ENCODE results near the gene NCAPD2.
A peak's percentile ranks its signal among the peaks of the same experiment; 100 is the strongest.

NCAPD2 gene, protein sequence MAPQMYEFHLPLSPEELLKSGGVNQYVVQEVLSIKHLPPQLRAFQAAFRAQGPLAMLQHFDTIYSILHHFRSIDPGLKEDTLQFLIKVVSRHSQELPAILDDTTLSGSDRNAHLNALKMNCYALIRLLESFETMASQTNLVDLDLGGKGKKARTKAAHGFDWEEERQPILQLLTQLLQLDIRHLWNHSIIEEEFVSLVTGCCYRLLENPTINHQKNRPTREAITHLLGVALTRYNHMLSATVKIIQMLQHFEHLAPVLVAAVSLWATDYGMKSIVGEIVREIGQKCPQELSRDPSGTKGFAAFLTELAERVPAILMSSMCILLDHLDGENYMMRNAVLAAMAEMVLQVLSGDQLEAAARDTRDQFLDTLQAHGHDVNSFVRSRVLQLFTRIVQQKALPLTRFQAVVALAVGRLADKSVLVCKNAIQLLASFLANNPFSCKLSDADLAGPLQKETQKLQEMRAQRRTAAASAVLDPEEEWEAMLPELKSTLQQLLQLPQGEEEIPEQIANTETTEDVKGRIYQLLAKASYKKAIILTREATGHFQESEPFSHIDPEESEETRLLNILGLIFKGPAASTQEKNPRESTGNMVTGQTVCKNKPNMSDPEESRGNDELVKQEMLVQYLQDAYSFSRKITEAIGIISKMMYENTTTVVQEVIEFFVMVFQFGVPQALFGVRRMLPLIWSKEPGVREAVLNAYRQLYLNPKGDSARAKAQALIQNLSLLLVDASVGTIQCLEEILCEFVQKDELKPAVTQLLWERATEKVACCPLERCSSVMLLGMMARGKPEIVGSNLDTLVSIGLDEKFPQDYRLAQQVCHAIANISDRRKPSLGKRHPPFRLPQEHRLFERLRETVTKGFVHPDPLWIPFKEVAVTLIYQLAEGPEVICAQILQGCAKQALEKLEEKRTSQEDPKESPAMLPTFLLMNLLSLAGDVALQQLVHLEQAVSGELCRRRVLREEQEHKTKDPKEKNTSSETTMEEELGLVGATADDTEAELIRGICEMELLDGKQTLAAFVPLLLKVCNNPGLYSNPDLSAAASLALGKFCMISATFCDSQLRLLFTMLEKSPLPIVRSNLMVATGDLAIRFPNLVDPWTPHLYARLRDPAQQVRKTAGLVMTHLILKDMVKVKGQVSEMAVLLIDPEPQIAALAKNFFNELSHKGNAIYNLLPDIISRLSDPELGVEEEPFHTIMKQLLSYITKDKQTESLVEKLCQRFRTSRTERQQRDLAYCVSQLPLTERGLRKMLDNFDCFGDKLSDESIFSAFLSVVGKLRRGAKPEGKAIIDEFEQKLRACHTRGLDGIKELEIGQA (N-terminal part only)

DNA sequence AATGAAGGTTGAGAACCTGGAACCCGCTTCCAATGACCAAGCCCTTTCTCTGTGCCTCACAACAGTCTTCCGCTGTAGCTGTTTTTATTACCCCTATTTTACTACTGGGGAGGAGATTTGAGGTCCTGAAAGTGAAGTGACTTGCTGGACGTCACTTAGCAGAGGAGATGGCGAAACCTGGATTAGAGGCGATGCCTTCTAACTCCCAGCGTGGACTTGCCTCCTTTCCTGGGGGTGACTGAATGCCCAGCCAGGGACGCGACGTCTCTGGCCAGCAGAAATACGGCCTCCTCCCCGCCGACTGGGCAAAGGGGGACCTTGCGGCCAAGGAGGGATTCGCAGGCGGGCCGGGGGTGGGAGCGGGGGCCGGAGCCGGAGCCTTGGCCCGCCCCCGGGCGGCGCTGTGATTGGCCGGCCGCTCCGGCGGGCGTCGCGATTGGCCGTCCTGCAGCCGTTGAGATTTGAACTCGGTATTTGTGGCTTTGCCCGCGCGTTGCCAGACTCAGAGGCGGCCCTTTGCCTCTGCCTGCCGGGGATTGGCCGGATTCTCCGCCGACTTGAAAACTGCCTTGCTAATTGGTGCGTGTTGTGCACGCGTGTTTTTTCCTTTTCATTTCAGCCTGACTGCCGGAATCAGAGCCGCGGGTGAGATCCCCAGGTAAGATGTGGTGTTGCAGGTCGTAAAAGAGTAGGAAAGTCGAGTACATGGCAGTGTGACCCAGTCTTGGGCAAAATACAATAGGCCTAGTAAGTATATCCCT is at the start of gene NCAPD2:
Gene NCAPD2 (plus strand): TSS at position 606 of the 761 bp plus-strand sequence. CDS start 997 bp downstream, outside the sequence.
- no peak for TF ChIP-seq NFIC (IDR thresholded peaks at IDR 0.05)
- TF ChIP-seq TAF1 (IDR thresholded peaks at IDR 0.05; ENCODE audit: low read depth), result peak; percentile 80; the same call in 1 of the 2 replicates
- peak; percentile 29; the same call in 1 of the 2 replicates for TF ChIP-seq CREB1 (IDR thresholded peaks at IDR 0.05; ENCODE audit: low read depth)
- TF ChIP-seq, protein P1, sequence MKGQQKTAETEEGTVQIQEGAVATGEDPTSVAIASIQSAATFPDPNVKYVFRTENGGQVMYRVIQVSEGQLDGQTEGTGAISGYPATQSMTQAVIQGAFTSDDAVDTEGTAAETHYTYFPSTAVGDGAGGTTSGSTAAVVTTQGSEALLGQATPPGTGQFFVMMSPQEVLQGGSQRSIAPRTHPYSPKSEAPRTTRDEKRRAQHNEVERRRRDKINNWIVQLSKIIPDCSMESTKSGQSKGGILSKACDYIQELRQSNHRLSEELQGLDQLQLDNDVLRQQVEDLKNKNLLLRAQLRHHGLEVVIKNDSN (IDR thresholded peaks at IDR 0.05), result no peak
- TF ChIP-seq EGR1 (IDR thresholded peaks at IDR 0.05), result peak; percentile 61; the same call in 1 of the 2 replicates
- TF ChIP-seq TCF12 (IDR thresholded peaks at IDR 0.05; ENCODE audit: low read depth), result peak; percentile 36; the same call in 1 of the 2 replicates
- peak; percentile 53; the same call in 1 of the 2 replicates for TF ChIP-seq ZBTB7A (IDR thresholded peaks at IDR 0.05; ENCODE audit: low read depth)
- TF ChIP-seq TEAD4 (IDR thresholded peaks at IDR 0.05), result no peak; the same call in 1 of the 2 replicates
- TF ChIP-seq FOXM1 (IDR thresholded peaks at IDR 0.05; ENCODE audit: borderline replicate concordance, low read depth), result peak; percentile 95
- TF ChIP-seq, protein P2, sequence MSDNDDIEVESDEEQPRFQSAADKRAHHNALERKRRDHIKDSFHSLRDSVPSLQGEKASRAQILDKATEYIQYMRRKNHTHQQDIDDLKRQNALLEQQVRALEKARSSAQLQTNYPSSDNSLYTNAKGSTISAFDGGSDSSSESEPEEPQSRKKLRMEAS (IDR thresholded peaks at IDR 0.05), result peak; percentile 94

DNA sequence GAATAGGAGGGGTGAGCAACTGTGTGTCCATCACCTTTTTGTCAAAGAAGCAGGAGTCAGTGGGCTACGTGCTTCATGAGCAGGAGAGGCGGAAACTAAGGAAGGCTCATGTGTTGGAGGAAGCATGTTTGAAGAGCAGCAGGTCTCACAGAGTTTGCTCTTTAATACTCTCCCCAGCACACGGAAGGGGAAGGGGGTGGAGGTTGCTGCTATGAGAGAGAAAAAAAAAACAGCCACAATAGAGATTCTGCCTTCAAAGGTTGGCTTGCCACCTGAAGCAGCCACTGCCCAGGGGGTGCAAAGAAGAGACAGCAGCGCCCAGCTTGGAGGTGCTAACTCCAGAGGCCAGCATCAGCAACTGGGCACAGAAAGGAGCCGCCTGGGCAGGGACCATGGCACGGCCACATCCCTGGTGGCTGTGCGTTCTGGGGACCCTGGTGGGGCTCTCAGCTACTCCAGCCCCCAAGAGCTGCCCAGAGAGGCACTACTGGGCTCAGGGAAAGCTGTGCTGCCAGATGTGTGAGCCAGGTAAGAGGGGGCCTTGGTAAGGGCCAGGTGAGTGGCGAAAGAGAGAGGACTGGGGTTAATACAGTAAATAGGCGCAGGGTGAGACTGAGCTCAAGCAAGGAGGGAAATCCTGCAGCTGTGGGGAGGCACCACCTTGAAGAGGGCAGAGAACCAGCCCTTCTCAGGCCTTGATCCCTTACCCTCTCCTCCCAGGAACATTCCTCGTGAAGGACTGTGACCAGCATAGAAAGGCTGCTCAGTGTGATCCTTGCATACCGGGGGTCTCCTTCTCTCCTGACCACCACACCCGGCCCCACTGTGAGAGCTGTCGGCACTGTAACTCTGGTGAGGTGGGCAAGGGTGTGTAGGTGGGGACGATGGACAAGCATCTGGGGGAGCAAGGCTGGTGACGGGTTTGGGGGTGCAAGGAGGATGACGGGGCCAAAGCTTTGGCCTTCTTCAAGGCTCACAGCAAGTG is 48.9 kb upstream of the NCAPD2 start, which contains the start of gene CD27:
Gene CD27 (plus strand): TSS at position 252 of the 985 bp plus-strand sequence. CDS start 141 bp downstream, at position 393.
- no peak for TF ChIP-seq CEBPB (IDR thresholded peaks at IDR 0.05)
- no peak for TF ChIP-seq EP300 (IDR thresholded peaks at IDR 0.05; ENCODE audit: borderline replicate concordance)
- no peak for TF ChIP-seq YY1 (IDR thresholded peaks at IDR 0.05; ENCODE audit: low read depth)
- TF ChIP-seq, protein P2 (IDR thresholded peaks at IDR 0.05), result no peak
- TF ChIP-seq, protein P3, sequence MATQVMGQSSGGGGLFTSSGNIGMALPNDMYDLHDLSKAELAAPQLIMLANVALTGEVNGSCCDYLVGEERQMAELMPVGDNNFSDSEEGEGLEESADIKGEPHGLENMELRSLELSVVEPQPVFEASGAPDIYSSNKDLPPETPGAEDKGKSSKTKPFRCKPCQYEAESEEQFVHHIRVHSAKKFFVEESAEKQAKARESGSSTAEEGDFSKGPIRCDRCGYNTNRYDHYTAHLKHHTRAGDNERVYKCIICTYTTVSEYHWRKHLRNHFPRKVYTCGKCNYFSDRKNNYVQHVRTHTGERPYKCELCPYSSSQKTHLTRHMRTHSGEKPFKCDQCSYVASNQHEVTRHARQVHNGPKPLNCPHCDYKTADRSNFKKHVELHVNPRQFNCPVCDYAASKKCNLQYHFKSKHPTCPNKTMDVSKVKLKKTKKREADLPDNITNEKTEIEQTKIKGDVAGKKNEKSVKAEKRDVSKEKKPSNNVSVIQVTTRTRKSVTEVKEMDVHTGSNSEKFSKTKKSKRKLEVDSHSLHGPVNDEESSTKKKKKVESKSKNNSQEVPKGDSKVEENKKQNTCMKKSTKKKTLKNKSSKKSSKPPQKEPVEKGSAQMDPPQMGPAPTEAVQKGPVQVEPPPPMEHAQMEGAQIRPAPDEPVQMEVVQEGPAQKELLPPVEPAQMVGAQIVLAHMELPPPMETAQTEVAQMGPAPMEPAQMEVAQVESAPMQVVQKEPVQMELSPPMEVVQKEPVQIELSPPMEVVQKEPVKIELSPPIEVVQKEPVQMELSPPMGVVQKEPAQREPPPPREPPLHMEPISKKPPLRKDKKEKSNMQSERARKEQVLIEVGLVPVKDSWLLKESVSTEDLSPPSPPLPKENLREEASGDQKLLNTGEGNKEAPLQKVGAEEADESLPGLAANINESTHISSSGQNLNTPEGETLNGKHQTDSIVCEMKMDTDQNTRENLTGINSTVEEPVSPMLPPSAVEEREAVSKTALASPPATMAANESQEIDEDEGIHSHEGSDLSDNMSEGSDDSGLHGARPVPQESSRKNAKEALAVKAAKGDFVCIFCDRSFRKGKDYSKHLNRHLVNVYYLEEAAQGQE (IDR thresholded peaks at IDR 0.05; ENCODE audit: low read depth), result no peak
- TF ChIP-seq TAF1 (IDR thresholded peaks at IDR 0.05; ENCODE audit: low read depth), result no peak
- no peak for TF ChIP-seq CREB1 (IDR thresholded peaks at IDR 0.05; ENCODE audit: low read depth)
- no peak for TF ChIP-seq TCF12 (IDR thresholded peaks at IDR 0.05; ENCODE audit: low read depth)
- TF ChIP-seq, protein P1 (IDR thresholded peaks at IDR 0.05), result no peak
- TF ChIP-seq EGR1 (IDR thresholded peaks at IDR 0.05), result no peak
- no peak for TF ChIP-seq ZBTB7A (IDR thresholded peaks at IDR 0.05; ENCODE audit: low read depth)
- TF ChIP-seq NFIC (IDR thresholded peaks at IDR 0.05), result no peak
- TF ChIP-seq RAD21 (IDR thresholded peaks at IDR 0.05; ENCODE audit: low read depth), result no peak
- no peak for TF ChIP-seq FOXM1 (IDR thresholded peaks at IDR 0.05; ENCODE audit: borderline replicate concordance, low read depth)
- TF ChIP-seq TEAD4 (IDR thresholded peaks at IDR 0.05), result no peak

DNA sequence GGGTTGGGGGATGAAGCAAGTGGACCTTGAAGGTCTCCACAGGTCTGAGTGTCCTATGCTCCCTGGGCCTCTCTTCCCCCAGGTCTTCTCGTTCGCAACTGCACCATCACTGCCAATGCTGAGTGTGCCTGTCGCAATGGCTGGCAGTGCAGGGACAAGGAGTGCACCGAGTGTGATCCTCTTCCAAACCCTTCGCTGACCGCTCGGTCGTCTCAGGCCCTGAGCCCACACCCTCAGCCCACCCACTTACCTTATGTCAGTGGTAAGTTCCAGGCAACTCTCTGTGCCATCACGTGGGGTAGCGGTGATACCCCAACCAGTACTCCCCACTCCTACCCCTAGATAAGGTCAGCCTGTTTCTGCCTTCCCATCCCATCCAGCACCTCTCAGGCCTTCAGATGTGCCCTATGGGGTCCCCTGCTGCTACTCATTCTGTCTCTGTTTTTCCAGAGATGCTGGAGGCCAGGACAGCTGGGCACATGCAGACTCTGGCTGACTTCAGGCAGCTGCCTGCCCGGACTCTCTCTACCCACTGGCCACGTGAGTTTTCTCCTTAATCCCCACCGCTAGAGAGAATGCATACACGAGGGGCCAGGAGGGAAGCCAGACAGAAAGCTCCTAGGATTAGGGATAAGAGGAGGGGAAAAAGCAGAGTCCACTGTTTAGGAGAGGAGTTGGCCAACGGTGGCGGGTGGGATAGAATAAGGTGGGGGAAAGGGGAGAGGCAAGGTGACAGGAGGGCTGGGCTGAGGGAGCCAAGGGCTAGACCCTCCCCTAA is 43.6 kb upstream of the NCAPD2 start:
- TF ChIP-seq TCF12 (IDR thresholded peaks at IDR 0.05; ENCODE audit: low read depth) (no peak), EGR1 (IDR thresholded peaks at IDR 0.05) (no peak), FOXM1 (IDR thresholded peaks at IDR 0.05; ENCODE audit: borderline replicate concordance, low read depth) (no peak), ZBTB7A (IDR thresholded peaks at IDR 0.05; ENCODE audit: low read depth) (no peak), CEBPB (IDR thresholded peaks at IDR 0.05) (no peak), TAF1 (IDR thresholded peaks at IDR 0.05; ENCODE audit: low read depth) (no peak), TEAD4 (IDR thresholded peaks at IDR 0.05) (no peak), EP300 (IDR thresholded peaks at IDR 0.05; ENCODE audit: borderline replicate concordance) (no peak), YY1 (IDR thresholded peaks at IDR 0.05; ENCODE audit: low read depth) (no peak), NFIC (IDR thresholded peaks at IDR 0.05) (no peak)
- TF ChIP-seq, protein P2 (IDR thresholded peaks at IDR 0.05), result no peak
